Esophagus squamous epithelium (tissue), 5 donors: ENCODE results near the gene NT5C3B. TPM values are rescaled to one million over a fixed set of nuclear protein-coding genes. Genes with fewer than 3 reads are reported as not detected.

Source experiments
- DNase-seq: peaks from one replicate; lab custom pipeline; 2025; lab: John Stamatoyannopoulos, UW
- H3K27ac ChIP-seq, 4 donors: fragments of 200-600 bp; sonication (generic); one replicate each; pipeline ENCODE4 v1.5.1; 2016 to 2019; ENCODE audit warnings: mild to moderate bottlenecking in 1 of 4
- H3K27me3 ChIP-seq, 4 donors: fragments of 200-600 bp; sonication (generic); 1 replicate in 3 of 4; 2 replicates in 1 of 4; pipeline versions ENCODE4 v1.5.1 to v1.6.0; 2017 to 2021; ENCODE audit warnings: antibody characterized with exemption in 1 of 4
- H3K36me3 ChIP-seq, 3 donors: fragments of 200-600 bp; sonication (generic); one replicate each; pipeline ENCODE4 v1.5.1; 2016 to 2019
- H3K4me1 ChIP-seq, 3 donors: fragments of 200-600 bp; sonication (generic); one replicate each; pipeline ENCODE4 v1.5.1; 2017 to 2019
- H3K4me3 ChIP-seq, 4 donors: fragments of 200-600 bp; sonication (generic); 1 replicate in 3 of 4; 2 replicates in 1 of 4; pipeline ENCODE4 v1.5.1; 2016 to 2019; ENCODE audit warnings: mild to moderate bottlenecking in 2 of 4, moderate library complexity in 1 of 4
- H3K9me3 ChIP-seq, 3 donors: fragments of 200-600 bp; sonication (generic); one replicate each; pipeline ENCODE4 v1.5.1; 2016 to 2019
- POLR2A ChIP-seq, 4 donors: fragments of 450-650 bp; IDR thresholded peaks; one replicate each; pipeline ENCODE4 v1.6.1; 2017; ENCODE audit warnings: antibody characterized with exemption in 4 of 4, mild to moderate bottlenecking in 4 of 4, moderate library complexity in 3 of 4
- WGBS, 2 donors: methylation state at CpG; one replicate each; pipeline ENCODE4 v1.1.5; 2018; 5-methylcytosine and 5-hydroxymethylcytosine counted together
- intact Hi-C: fragments of 100-400 bp; cut with DNase I; formaldehyde crosslinking; loops from one replicate; pipeline ENCODE4 v1.15.0; 2022
- total RNA-seq, 4 donors: library from RNA; depleted of rRNA; stranded (reverse); fragments of >200 nt; gene quantifications; one replicate each; pipeline ENCODE4 v1.1.0, GENCODE V29; 2016
- TF ChIP-seq, protein P1 (sequence below), 6 experiments: fragments of 450-650 bp in 4 of 6; fragments of 200-600 bp in 2 of 6; sonication (generic) in 2 of 6; IDR thresholded peaks; one replicate each; pipeline ENCODE4 v1.5.1; 2016 to 2019; ENCODE audit warnings: antibody characterized with exemption in 6 of 6, mild to moderate bottlenecking in 4 of 6, moderate library complexity in 4 of 6
- donor health status: DM: yes; HTN: yes; CAD: no.

NT5C3B gene
- total RNA-seq, 4 donors from 2014 or later: 23.8 to 45.4 (median 30.5) TPM

DNA sequence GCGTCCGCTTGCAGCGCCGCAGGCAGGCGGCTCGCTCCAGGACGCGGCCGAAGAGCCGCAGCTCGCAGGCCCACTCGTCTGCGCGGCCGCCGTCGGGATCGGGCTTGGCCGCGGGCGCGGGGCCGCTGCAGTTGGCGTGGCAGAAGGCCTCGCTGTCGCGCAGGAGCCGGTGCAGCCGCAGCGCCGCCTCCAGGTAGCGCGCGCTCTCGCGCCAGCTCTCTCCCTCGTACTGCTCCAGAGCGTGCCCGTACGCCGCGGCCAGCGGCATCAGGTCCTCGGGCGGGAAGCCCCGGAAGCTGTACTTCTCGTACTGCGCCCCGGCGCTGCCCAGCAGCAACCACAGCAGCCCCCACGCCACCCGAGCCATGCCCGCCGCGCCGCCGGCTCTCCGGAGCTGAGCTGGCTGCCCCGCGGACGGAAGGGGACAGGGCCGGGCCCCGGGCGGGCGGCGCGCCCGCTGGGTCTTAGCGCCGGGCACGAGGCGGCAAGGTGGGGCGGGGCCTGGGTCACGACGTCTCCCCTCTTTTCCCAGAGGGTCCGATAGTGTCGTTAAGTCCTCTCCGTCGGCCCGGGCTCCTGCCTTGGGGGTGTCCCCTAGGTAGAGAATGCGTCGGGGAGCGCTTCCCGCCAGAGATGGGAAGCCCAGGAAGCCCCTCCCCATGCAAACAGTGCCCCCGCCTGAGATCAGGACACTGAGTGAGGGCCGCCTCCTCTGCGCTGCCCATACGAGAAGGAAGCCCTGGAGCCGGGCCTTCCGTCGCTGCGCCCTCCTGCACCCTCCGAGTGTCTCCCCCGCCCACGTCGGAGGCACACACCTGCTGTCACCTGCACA is 24.3 kb downstream of the NT5C3B start, which contains the start of gene P3H4:
Gene P3H4, minus strand, starts transcription at position 401 of the 832 bp plus-strand sequence. Its CDS starts 34 bp downstream, at position 367.
- WGBS, 2 donors: 0 to 1% methylated on average over 5 to 10 of the region's 96 CpGs
- intact Hi-C loops: no loop called here

DNA sequence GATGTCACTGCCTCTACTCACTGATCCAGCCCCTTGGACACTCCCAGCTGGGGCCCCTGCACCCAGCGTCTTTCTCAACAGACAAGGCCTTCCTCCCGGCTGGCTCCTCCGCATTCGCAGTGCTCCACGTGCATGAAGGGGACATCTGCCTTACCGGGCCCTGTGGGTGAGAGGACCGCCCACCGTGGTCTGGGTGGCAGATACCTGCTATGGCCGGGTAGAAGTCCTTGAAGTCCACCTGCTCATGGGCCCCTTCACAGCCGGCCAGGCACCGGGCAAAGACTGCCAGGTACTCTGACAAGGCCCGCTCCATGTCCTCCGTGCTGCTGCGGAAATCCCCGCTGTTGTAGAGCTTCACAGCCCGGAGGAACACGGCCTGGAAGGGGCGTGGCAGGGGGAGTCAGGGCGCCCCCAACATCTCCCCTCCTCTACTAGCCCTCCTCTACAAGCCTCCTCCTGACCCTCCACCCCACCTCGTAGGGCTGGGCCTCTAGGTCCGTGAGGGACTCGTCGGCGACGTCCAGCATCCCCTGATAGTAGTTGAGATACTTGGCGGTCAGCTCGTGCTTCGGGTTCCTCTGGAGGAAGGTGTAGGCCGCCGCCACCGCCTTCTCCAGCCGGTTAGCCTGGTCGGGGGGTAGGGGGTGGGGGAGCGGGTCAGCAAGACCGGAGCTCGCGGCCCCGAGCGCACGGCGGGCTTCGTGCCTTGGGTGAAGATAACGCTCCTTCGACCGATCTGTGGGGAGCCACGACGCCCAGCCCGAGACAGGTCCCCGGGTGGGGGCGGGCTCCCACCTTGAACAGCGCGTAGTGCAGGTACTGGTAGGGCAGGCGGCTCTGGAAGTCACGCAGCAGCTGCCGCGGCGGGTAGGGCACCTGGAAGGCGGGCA is 25.1 kb downstream of the NT5C3B start:
- peaks cover 0 to 25% (median 0%) of the 10 kb centered on the region in 4 donors for H3K27me3 ChIP-seq
- WGBS, 2 donors: 41 to 64% methylated on average over 6 to 9 of the region's 58 CpGs
- TF ChIP-seq, protein P1, sequence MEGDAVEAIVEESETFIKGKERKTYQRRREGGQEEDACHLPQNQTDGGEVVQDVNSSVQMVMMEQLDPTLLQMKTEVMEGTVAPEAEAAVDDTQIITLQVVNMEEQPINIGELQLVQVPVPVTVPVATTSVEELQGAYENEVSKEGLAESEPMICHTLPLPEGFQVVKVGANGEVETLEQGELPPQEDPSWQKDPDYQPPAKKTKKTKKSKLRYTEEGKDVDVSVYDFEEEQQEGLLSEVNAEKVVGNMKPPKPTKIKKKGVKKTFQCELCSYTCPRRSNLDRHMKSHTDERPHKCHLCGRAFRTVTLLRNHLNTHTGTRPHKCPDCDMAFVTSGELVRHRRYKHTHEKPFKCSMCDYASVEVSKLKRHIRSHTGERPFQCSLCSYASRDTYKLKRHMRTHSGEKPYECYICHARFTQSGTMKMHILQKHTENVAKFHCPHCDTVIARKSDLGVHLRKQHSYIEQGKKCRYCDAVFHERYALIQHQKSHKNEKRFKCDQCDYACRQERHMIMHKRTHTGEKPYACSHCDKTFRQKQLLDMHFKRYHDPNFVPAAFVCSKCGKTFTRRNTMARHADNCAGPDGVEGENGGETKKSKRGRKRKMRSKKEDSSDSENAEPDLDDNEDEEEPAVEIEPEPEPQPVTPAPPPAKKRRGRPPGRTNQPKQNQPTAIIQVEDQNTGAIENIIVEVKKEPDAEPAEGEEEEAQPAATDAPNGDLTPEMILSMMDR (IDR thresholded peaks at IDR 0.05): no peak
- no peak for TF ChIP-seq POLR2A (IDR thresholded peaks at IDR 0.05)
- peaks cover 22 to 54% (median 33%) of the 10 kb centered on the region in 3 donors for H3K4me1 ChIP-seq
- intact Hi-C loops: no loop called here
- H3K27ac ChIP-seq: peak overlapping the region; percentile 57 to 78 (median 69)
- H3K4me3 ChIP-seq: peak overlapping the region; percentile 50 to 85 (median 61)
- no peak for DNase-seq
- H3K9me3 ChIP-seq: no peaks in the 10 kb centered on the region
- no peaks in the 10 kb centered on the region for H3K36me3 ChIP-seq

More for the DNA sequence above, 24.3 kb downstream of the NT5C3B start, which contains the start of gene P3H4:
- Histone ChIP-seq H3K27ac (peak within 1 kb of the TSS; percentile 57 to 78 (median 69)), H3K27me3 (peaks cover 0 to 25% (median 0%) of the 10 kb centered on the region in 4 donors), H3K4me3 (peak within 1 kb of the TSS; percentile 50 to 85 (median 61)), H3K4me1 (peaks cover 22 to 54% (median 33%) of the 10 kb centered on the region in 3 donors), H3K36me3 (no peaks in the 10 kb centered on the region), H3K9me3 (no peaks in the 10 kb centered on the region)
- TF ChIP-seq POLR2A (IDR thresholded peaks at IDR 0.05): peak in 2 of 4 donors; percentile 19 to 22
- TF ChIP-seq, protein P1 (IDR thresholded peaks at IDR 0.05): peak; percentile 64 to 92 (median 80)
- DNase-seq: no peak

DNA sequence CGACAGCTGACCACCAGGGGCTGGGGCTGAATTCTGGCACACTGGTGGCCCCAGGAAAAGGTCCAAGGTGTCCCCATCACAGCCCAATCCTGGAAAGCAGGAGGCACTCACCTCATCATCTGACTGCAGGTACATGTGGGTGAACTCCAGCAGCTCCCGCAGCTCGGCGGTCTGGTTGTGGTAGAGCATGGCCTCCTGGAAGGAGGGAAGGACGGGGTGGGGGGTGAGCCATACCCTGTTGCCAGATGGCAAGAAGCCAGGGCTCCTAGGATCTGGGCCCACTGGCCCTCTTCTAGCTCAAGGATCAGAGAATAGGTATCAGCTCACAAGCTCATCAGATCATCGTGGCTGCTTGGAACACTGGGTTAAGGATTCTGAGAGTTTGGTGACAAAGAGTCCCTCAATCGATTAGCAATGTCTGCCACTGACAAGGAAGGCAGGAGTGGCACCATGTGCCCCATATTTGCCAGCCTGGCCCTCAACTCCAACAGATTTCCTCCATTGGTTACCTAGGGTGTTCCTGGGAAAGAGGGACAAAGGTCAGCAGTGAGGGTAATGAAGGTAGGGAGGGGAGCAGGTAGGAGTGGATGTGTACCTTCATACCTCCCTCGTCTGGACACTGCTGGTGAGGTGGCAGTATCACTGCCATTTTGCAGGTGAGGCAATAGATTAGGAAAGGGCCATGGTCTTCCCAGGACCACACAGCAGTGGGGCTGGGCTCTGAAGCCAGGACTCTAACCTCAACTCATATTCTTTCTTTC is 29.2 kb downstream of the NT5C3B start:
- intact Hi-C loops: no loop called here
- no peaks in the 10 kb centered on the region for H3K36me3 ChIP-seq
- H3K4me3 ChIP-seq: no peak overlapping the region
- TF ChIP-seq POLR2A (IDR thresholded peaks at IDR 0.05): no peak
- TF ChIP-seq, protein P1 (IDR thresholded peaks at IDR 0.05): no peak
- DNase-seq: no peak
- peaks cover 0 to 6% (median 0%) of the 10 kb centered on the region in 4 donors for H3K27me3 ChIP-seq
- peaks cover 15 to 37% (median 21%) of the 10 kb centered on the region in 3 donors for H3K4me1 ChIP-seq
- H3K9me3 ChIP-seq: no peaks in the 10 kb centered on the region
- 70 to 79% methylated on average over 4 to 5 of the region's 8 CpGs for WGBS, 2 donors
- no peak overlapping the region for H3K27ac ChIP-seq

DNA sequence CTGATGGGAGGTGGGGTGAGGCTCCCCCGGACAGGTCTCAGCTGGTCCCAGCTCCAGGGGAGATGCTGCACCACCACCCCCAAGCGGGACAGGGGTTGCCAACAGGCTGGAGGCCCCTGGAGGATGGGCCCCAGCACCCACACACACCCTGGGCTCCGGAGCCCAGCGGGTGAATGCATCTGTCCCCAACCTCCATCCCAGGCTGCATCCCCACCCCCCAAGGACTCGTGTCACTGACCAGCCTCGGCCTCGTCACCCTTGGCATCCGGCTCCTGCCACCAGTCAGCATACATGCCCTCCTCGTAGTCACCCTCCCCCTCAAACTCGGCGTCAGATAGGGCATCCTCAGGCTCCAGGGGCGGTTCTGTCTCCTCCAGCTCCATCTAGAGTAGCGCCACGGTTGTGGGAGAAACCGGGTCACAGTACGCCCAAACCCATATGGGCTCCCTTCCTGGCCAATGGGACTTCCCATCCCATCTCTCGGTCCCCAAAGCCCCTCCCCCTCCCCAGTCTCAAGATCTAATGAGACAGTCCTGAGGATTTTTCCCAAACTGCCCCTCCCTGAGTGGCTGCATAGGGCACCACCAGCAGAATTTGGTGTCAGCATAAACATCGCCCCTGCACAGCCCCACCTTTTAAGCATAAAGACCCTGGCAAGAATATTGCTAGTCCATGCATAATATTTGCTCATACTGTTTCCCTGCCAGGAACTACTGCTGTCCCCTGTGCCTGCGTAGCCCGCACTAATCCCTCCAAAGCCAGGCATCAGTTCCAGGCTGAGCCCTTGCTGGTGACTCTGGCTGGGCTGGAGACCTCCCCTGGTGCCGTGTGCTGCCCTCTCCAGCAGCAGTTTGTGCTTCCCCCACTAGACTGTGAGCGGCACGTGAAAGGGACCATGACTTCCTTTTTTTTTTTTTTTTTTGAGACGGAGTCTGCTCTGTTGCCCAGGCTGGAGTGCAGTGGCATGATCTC is 32.7 kb downstream of the NT5C3B start:
- H3K9me3 ChIP-seq: no peaks in the 10 kb centered on the region
- 51 to 63% methylated on average over 10 to 19 of the region's 24 CpGs for WGBS, 2 donors
- peaks cover 10 to 41% (median 17%) of the 10 kb centered on the region in 3 donors for H3K4me1 ChIP-seq
- no peak overlapping the region for H3K4me3 ChIP-seq
- intact Hi-C loops: loop anchor here (2.0 kb wide), 1 partner anchor 65 kb away; no protein-coding TSS in a partner anchor
- H3K27ac ChIP-seq: no peak overlapping the region
- TF ChIP-seq, protein P1 (IDR thresholded peaks at IDR 0.05): no peak
- no peak for TF ChIP-seq POLR2A (IDR thresholded peaks at IDR 0.05)
- no peaks in the 10 kb centered on the region for H3K36me3 ChIP-seq
- DNase-seq: no peak
- no peaks in the 10 kb centered on the region for H3K27me3 ChIP-seq
